ENCODE data around the gene PLOD1. TPM values are rescaled to one million over a fixed set of nuclear protein-coding genes. Genes with fewer than 3 reads are reported as not detected.
"Not testable (repeated sequence)": the region's sequence is repeated elsewhere in the genome, so short reads cannot be mapped to it uniquely, and the experiment has no call there.

The PLOD1 gene
- total RNA-seq, 1 experiment from 2014 or later = 156 TPM

GRCh38 chr1:11903210-11903609, 31.3 kb upstream of the PLOD1 start:
- DNase-seq (ENCODE audit: low read depth, low spot score) (no peak), ATAC-seq (no peak)
- in situ Hi-C loops (cut with HindIII; ENCODE audit: low pct_unique_long_range_greater_than_20kb, low sequenced_read_pairs) = no loop called here
- no peaks in the 10 kb centered on the region for H3K36me3 ChIP-seq (ENCODE audit: control insufficient read depth, insufficient read depth, low read length)
- H3K9me3 ChIP-seq (ENCODE audit: control insufficient read depth, insufficient read depth, low read depth, low read length) = no peaks in the 10 kb centered on the region
- no peaks in the 10 kb centered on the region for H3K27me3 ChIP-seq (ENCODE audit: control insufficient read depth, insufficient read depth, low read length)
- BruUV-seq (replicated peaks) = no TSS peak
- ChIA-PET POLR2A (no interaction called here), CTCF (no interaction called here)
- peaks cover 5% of the 10 kb centered on the region; the same call in 1 of the 2 replicates for H3K4me1 ChIP-seq (ENCODE audit: control insufficient read depth, insufficient read depth, low read length)
- H3K27ac ChIP-seq (ENCODE audit: low read length) = no peak overlapping the region
- intact Hi-C loops (cut with micrococcal nuclease; ENCODE audit: unreplicated experiment) = no loop called here
- H3K4me3 ChIP-seq (ENCODE audit: low read depth in 2 of 2, low read length in 2 of 2) = no peak overlapping the region
- TF ChIP-seq REST (IDR thresholded peaks at IDR 0.05; ENCODE audit: insufficient read depth in 1 of 2, low read depth in 2 of 2, low read length in 1 of 2) (no peak), SIN3A (IDR thresholded peaks at IDR 0.05; ENCODE audit: borderline replicate concordance, insufficient read depth, low read depth, low read length) (no peak), TCF7L2 (IDR thresholded peaks at IDR 0.05; ENCODE audit: low read depth, low read length) (no peak), POLR2AphosphoS5 (IDR thresholded peaks at IDR 0.05; ENCODE audit: low read depth, low read length) (no peak)
- TF ChIP-seq, protein P1, sequence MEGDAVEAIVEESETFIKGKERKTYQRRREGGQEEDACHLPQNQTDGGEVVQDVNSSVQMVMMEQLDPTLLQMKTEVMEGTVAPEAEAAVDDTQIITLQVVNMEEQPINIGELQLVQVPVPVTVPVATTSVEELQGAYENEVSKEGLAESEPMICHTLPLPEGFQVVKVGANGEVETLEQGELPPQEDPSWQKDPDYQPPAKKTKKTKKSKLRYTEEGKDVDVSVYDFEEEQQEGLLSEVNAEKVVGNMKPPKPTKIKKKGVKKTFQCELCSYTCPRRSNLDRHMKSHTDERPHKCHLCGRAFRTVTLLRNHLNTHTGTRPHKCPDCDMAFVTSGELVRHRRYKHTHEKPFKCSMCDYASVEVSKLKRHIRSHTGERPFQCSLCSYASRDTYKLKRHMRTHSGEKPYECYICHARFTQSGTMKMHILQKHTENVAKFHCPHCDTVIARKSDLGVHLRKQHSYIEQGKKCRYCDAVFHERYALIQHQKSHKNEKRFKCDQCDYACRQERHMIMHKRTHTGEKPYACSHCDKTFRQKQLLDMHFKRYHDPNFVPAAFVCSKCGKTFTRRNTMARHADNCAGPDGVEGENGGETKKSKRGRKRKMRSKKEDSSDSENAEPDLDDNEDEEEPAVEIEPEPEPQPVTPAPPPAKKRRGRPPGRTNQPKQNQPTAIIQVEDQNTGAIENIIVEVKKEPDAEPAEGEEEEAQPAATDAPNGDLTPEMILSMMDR (IDR thresholded peaks at IDR 0.05) = no peak

GRCh38 chr1:11904156-11904555, 30.4 kb upstream of the PLOD1 start:
- CTCF ChIA-PET; H3K4me3 ChIP-seq (ENCODE audit: low read depth in 2 of 2, low read length in 2 of 2); in situ Hi-C loops (cut with HindIII; ENCODE audit: low pct_unique_long_range_greater_than_20kb, low sequenced_read_pairs); BruUV-seq (replicated peaks); DNase-seq (ENCODE audit: low read depth, low spot score); H3K9me3 ChIP-seq (ENCODE audit: control insufficient read depth, insufficient read depth, low read depth, low read length); H3K27me3 ChIP-seq (ENCODE audit: control insufficient read depth, insufficient read depth, low read length); H3K36me3 ChIP-seq (ENCODE audit: control insufficient read depth, insufficient read depth, low read length); ATAC-seq; H3K4me1 ChIP-seq (ENCODE audit: control insufficient read depth, insufficient read depth, low read length); H3K27ac ChIP-seq (ENCODE audit: low read length); intact Hi-C loops (cut with micrococcal nuclease; ENCODE audit: unreplicated experiment): not testable (repeated sequence)
- POLR2A ChIA-PET = interaction anchor here (0.7 kb wide), 1 partner anchor 90 kb away, joined by 3 read pairs; no protein-coding TSS in a partner anchor

- DNase-seq (ENCODE audit: low read depth, low spot score) (no peak), ATAC-seq (no peak)
- no peaks in the 10 kb centered on the region for H3K27me3 ChIP-seq (ENCODE audit: control insufficient read depth, insufficient read depth, low read length)
- ChIA-PET CTCF (no interaction called here), POLR2A (interaction anchor here (0.7 kb wide), 1 partner anchor 91 kb away, joined by 3 read pairs; no protein-coding TSS in a partner anchor)
- BruUV-seq (replicated peaks) = no TSS peak
- H3K9me3 ChIP-seq (ENCODE audit: control insufficient read depth, insufficient read depth, low read depth, low read length) = no peaks in the 10 kb centered on the region
- H3K4me3 ChIP-seq (ENCODE audit: low read depth in 2 of 2, low read length in 2 of 2) = no peak overlapping the region
- TF ChIP-seq, protein P1 (IDR thresholded peaks at IDR 0.05) = no peak
- TF ChIP-seq POLR2AphosphoS5 (IDR thresholded peaks at IDR 0.05; ENCODE audit: low read depth, low read length) = no peak
- no peak for TF ChIP-seq REST (IDR thresholded peaks at IDR 0.05; ENCODE audit: insufficient read depth in 1 of 2, low read depth in 2 of 2, low read length in 1 of 2)
- no peak for TF ChIP-seq SIN3A (IDR thresholded peaks at IDR 0.05; ENCODE audit: borderline replicate concordance, insufficient read depth, low read depth, low read length)
- TF ChIP-seq TCF7L2 (IDR thresholded peaks at IDR 0.05; ENCODE audit: low read depth, low read length) = no peak
- intact Hi-C loops (cut with micrococcal nuclease; ENCODE audit: unreplicated experiment) = no loop called here
- no peaks in the 10 kb centered on the region for H3K36me3 ChIP-seq (ENCODE audit: control insufficient read depth, insufficient read depth, low read length)
- in situ Hi-C loops (cut with HindIII; ENCODE audit: low pct_unique_long_range_greater_than_20kb, low sequenced_read_pairs) = no loop called here
- H3K27ac ChIP-seq (ENCODE audit: low read length) = no peak overlapping the region
- H3K4me1 ChIP-seq (ENCODE audit: control insufficient read depth, insufficient read depth, low read length) = peaks cover 6% of the 10 kb centered on the region; the same call in 1 of the 2 replicates
These were observed 29.5 kb upstream of the PLOD1 start for GRCh38 chr1:11904978-11905377.

Data from Panc1 (cell line).